ENCODE data around the gene ANKRD34A.

Gene ANKRD34A

DNA sequence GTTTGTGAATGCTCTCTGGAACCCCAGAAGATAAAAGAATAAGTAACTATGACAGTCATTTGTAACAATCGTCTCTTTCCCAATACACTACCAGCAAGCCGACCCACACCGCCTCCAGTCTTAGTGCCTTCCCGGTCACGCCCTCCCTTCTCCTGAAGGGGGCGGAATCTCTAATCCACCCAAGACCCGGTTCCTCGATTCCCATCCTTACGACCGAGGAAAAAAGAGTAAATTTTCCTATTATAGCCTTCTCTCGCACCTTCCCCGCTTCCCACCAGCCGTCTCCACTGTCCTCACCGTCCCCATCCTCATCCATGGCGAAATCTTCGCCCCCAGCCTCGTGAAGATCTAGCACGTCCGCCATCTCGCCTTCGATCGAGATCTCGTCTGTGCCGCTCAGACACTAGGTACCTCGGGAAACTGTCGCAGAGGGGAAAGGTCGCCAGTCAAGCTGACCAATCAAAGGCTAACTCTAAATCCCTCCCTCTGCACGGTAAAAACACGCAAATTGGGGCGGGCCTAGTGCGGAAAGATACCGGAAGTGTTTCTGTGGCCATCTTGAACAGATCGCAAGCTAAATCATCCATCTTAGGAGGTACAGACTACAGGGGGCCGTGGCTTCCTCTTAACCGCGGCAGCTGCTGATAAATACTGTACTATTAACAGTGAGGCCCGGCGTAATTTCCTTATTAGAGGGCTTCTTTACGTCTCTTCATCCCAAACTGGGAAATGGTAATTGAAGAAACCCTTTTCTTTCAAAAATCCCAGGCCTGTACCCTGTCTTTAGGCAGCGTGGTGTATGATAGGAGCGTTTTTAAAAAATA lies 37.1 kb downstream of the ANKRD34A start, which contains the start of gene RBM8A (continued):
- TF ChIP-seq, protein P1, sequence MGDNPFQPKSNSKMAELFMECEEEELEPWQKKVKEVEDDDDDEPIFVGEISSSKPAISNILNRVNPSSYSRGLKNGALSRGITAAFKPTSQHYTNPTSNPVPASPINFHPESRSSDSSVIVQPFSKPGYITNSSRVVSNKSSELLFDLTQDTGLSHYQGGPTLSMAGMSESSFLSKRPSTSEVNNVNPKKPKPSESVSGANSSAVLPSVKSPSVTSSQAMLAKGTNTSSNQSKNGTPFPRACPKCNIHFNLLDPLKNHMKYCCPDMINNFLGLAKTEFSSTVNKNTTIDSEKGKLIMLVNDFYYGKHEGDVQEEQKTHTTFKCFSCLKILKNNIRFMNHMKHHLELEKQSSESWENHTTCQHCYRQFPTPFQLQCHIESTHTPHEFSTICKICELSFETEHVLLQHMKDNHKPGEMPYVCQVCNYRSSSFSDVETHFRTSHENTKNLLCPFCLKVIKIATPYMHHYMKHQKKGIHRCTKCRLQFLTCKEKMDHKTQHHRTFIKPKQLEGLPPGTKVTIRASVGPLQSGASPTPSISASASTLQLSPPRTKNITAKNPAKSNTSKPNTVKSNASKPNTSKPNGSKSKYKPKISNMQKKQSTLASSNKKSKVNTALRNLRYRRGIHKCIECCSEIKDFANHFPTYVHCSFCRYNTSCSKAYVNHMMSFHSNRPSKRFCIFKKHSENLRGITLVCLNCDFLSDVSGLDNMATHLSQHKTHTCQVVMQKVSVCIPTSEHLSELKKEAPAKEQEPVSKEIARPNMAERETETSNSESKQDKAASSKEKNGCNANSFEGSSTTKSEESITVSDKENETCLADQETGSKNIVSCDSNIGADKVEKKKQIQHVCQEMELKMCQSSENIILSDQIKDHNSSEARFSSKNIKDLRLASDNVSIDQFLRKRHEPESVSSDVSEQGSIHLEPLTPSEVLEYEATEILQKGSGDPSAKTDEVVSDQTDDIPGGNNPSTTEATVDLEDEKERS (tag by site-specific recombination; IDR thresholded peaks at IDR 0.05), result peak; percentile 55; the same call in 1 of the 2 replicates
- peak; percentile 93 for TF ChIP-seq YY1 (tag by site-specific recombination; IDR thresholded peaks at IDR 0.05)
- peak; percentile 78; the same call in 1 of the 2 replicates for TF ChIP-seq KLF8 (tag by site-specific recombination; IDR thresholded peaks at IDR 0.05)
- peak; percentile 80; the same call in 1 of the 2 replicates for TF ChIP-seq BCL11A (tag by site-specific recombination; IDR thresholded peaks at IDR 0.05; ENCODE audit: low read depth)
- peak; percentile 98 for TF ChIP-seq KLF9 (tag by site-specific recombination; IDR thresholded peaks at IDR 0.05; ENCODE audit: low read depth)
- no peak for TF ChIP-seq ZNF404 (tag by site-specific recombination; IDR thresholded peaks at IDR 0.05)
- TF ChIP-seq ZNF391 (tag by site-specific recombination; IDR thresholded peaks at IDR 0.05; ENCODE audit: borderline replicate concordance, low read depth), result peak; percentile 94; the same call in 1 of the 2 replicates
- TF ChIP-seq EGR2 (tag by site-specific recombination; IDR thresholded peaks at IDR 0.05; ENCODE audit: low read depth), result peak; percentile 81
- TF ChIP-seq, protein P2, sequence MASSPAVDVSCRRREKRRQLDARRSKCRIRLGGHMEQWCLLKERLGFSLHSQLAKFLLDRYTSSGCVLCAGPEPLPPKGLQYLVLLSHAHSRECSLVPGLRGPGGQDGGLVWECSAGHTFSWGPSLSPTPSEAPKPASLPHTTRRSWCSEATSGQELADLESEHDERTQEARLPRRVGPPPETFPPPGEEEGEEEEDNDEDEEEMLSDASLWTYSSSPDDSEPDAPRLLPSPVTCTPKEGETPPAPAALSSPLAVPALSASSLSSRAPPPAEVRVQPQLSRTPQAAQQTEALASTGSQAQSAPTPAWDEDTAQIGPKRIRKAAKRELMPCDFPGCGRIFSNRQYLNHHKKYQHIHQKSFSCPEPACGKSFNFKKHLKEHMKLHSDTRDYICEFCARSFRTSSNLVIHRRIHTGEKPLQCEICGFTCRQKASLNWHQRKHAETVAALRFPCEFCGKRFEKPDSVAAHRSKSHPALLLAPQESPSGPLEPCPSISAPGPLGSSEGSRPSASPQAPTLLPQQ (tag by site-specific recombination; IDR thresholded peaks at IDR 0.05), result peak; percentile 89
- 0 out of 2 replicates have a peak, but pooled peaks have one; percentile 45 for TF ChIP-seq ZNF239 (tag by site-specific recombination; IDR thresholded peaks at IDR 0.05)
- TF ChIP-seq, protein P3, sequence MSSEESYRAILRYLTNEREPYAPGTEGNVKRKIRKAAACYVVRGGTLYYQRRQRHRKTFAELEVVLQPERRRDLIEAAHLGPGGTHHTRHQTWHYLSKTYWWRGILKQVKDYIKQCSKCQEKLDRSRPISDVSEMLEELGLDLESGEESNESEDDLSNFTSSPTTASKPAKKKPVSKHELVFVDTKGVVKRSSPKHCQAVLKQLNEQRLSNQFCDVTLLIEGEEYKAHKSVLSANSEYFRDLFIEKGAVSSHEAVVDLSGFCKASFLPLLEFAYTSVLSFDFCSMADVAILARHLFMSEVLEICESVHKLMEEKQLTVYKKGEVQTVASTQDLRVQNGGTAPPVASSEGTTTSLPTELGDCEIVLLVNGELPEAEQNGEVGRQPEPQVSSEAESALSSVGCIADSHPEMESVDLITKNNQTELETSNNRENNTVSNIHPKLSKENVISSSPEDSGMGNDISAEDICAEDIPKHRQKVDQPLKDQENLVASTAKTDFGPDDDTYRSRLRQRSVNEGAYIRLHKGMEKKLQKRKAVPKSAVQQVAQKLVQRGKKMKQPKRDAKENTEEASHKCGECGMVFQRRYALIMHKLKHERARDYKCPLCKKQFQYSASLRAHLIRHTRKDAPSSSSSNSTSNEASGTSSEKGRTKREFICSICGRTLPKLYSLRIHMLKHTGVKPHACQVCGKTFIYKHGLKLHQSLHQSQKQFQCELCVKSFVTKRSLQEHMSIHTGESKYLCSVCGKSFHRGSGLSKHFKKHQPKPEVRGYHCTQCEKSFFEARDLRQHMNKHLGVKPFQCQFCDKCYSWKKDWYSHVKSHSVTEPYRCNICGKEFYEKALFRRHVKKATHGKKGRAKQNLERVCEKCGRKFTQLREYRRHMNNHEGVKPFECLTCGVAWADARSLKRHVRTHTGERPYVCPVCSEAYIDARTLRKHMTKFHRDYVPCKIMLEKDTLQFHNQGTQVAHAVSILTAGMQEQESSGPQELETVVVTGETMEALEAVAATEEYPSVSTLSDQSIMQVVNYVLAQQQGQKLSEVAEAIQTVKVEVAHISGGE (tag by site-specific recombination; conservative IDR thresholded peaks at IDR 0.05; ENCODE audit: low read depth), result peak; percentile 63
- peak; percentile 99 for TF ChIP-seq KLF16 (tag by site-specific recombination; IDR thresholded peaks at IDR 0.05)
- peak; percentile 73 for TF ChIP-seq KLF7 (tag by site-specific recombination; IDR thresholded peaks at IDR 0.05; ENCODE audit: borderline replicate concordance)
- no peak for TF ChIP-seq ZIC2 (tag by site-specific recombination; IDR thresholded peaks at IDR 0.05)
- no peak for TF ChIP-seq ZNF707 (tag by site-specific recombination; IDR thresholded peaks at IDR 0.05)
- TF ChIP-seq, protein P4, sequence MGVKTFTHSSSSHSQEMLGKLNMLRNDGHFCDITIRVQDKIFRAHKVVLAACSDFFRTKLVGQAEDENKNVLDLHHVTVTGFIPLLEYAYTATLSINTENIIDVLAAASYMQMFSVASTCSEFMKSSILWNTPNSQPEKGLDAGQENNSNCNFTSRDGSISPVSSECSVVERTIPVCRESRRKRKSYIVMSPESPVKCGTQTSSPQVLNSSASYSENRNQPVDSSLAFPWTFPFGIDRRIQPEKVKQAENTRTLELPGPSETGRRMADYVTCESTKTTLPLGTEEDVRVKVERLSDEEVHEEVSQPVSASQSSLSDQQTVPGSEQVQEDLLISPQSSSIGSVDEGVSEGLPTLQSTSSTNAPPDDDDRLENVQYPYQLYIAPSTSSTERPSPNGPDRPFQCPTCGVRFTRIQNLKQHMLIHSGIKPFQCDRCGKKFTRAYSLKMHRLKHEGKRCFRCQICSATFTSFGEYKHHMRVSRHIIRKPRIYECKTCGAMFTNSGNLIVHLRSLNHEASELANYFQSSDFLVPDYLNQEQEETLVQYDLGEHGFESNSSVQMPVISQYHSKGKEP (tag by site-specific recombination; IDR thresholded peaks at IDR 0.05), result no peak
- TF ChIP-seq TRIM28 (IDR thresholded peaks at IDR 0.05; ENCODE audit: borderline replicate concordance, low read length), result peak; percentile 80; the same call in 1 of the 2 replicates
- TF ChIP-seq ZBTB20 (tag by site-specific recombination; IDR thresholded peaks at IDR 0.05), result peak; percentile 76
- no peak for TF ChIP-seq ZBTB7A (tag by site-specific recombination; IDR thresholded peaks at IDR 0.05; ENCODE audit: low read depth)
- TF ChIP-seq ZNF19 (tag by site-specific recombination; IDR thresholded peaks at IDR 0.05; ENCODE audit: low read depth), result no peak
- TF ChIP-seq ZNF2 (tag by site-specific recombination; IDR thresholded peaks at IDR 0.05), result peak; percentile 92; the same call in 1 of the 2 replicates
- peak; percentile 92 for TF ChIP-seq ZNF76 (tag by site-specific recombination; IDR thresholded peaks at IDR 0.05; ENCODE audit: borderline replicate concordance, low read depth)
- TF ChIP-seq ZNF335 (tag by site-specific recombination; conservative IDR thresholded peaks at IDR 0.05), result peak; percentile 83
- 0 out of 2 replicates have a peak, but pooled peaks have one; percentile 24 for TF ChIP-seq ZBTB21 (tag by site-specific recombination; IDR thresholded peaks at IDR 0.05)
- TF ChIP-seq SP7 (tag by site-specific recombination; IDR thresholded peaks at IDR 0.05), result peak; percentile 87
- no peak for TF ChIP-seq ZNF548 (tag by site-specific recombination; IDR thresholded peaks at IDR 0.05)
- TF ChIP-seq ZNF843 (tag by site-specific recombination; IDR thresholded peaks at IDR 0.05), result peak; percentile 79
- no peak for TF ChIP-seq ZNF221 (tag by site-specific recombination; IDR thresholded peaks at IDR 0.05; ENCODE audit: borderline replicate concordance)
